K562 (cell line): ENCODE data around the gene FGFR1OP2. TPM values are rescaled to one million over a fixed set of nuclear protein-coding genes. Genes with fewer than 3 reads are reported as not detected.
A peak's percentile ranks its signal among the peaks of the same experiment; 100 is the strongest.

Experiments used
- ATAC-seq: fragments of 200-7000 bp; cut with Tn5 transposase; 3 replicates; pipeline ENCODE4 v1.9.1; 2020; ENCODE audit warnings: moderate library complexity
- Bru-seq: library from RNA; stranded (reverse); fragments of 400-500 nt; gene quantifications from one replicate; lab custom pipeline; 2021; lab: Mats Ljungman, UMichigan
- BruChase-seq, 2 experiments: library from RNA; stranded (reverse); fragments of 400-500 nt; gene quantifications; one replicate each; lab custom pipeline; 2021; lab: Mats Ljungman, UMichigan
- BruUV-seq: library from RNA; stranded (reverse); fragments of 400-500 nt; replicated peaks from 2 replicates; lab custom pipeline; 2021; lab: Mats Ljungman, UMichigan
- CTCF ChIA-PET: fragments of 300-600 bp; formaldehyde crosslinking; extraction: SDS; loops from one replicate; lab custom pipeline; 2021; ENCODE audit warnings: low intra/inter-chr PET ratio; lab: Yijun Ruan, JAX
- POLR2A ChIA-PET: fragments of 300-600, 350-650 bp; sonication (Branson Sonifier 250); formaldehyde crosslinking; extraction: SDS; loops from one replicate; lab custom pipeline; 2021; ENCODE audit warnings: antibody characterized with exemption, inconsistent platforms; lab: Yijun Ruan, JAX
- DNase-seq, 4 experiments: peaks; one replicate each; pipeline versions ENCODE4 v3.0.0 to v3.0.0-alpha.2; 2011 to 2018; ENCODE audit warnings: low spot score in 3 of 4, mixed read lengths in 3 of 4; ENCODE audit errors: extremely low read depth in 1 of 4
- FAIRE-seq: peaks from 2 replicates; lab custom pipeline; 2011; peaks lifted over from hg19 to GRCh38; lab: Jason Lieb, UNC
- H2AFZ ChIP-seq: 2 replicates; pipeline ENCODE4 v1.6.0; 2011; ENCODE audit warnings: low read depth, low read length, control low read depth, inconsistent platforms
- H3K27ac ChIP-seq: fragments of 200-600 bp; 3 replicates; pipeline ENCODE4 v1.8.0; 2011; ENCODE audit warnings: low read depth, mild to moderate bottlenecking, control low read depth, inconsistent platforms, low read length, moderate library complexity, mixed read lengths; ENCODE audit errors: extremely low read depth
- H3K27me3 ChIP-seq, 2 experiments: fragments of 300-600 bp in 1 of 2; 2 replicates in 1 of 2; 3 replicates in 1 of 2; pipeline versions ENCODE4 v1.6.0 to v1.8.0; 2011; ENCODE audit warnings: inconsistent platforms in 2 of 2, low read length in 2 of 2, mild to moderate bottlenecking in 1 of 2, mixed read lengths in 1 of 2, moderate library complexity in 1 of 2; ENCODE audit not compliant: control insufficient read depth in 2 of 2, insufficient read depth in 2 of 2
- H3K36me3 ChIP-seq: fragments of 300-600 bp; 3 replicates; pipeline ENCODE4 v1.8.0; 2011; ENCODE audit warnings: mild to moderate bottlenecking, low read length, inconsistent platforms; ENCODE audit not compliant: control insufficient read depth, insufficient read depth
- H3K4me1 ChIP-seq, 2 experiments: fragments of 200-600 bp in 1 of 2; replicated peaks in 1 of 2; 2 replicates in 1 of 2; 3 replicates in 1 of 2; pipeline versions ENCODE4 v1.5.1 to v1.8.0; 2011; ENCODE audit warnings: inconsistent platforms in 2 of 2, low read length in 2 of 2, mild to moderate bottlenecking in 1 of 2, mixed read lengths in 1 of 2, moderate library complexity in 1 of 2; ENCODE audit not compliant: control insufficient read depth in 2 of 2, insufficient read depth in 2 of 2
- H3K4me2 ChIP-seq: 2 replicates; pipeline ENCODE4 v1.6.1; 2011; ENCODE audit warnings: low read length, control low read depth, inconsistent platforms, mixed read lengths; ENCODE audit not compliant: insufficient read depth
- H3K4me3 ChIP-seq: fragments of 200-600 bp; sonication (generic), shearing (Covaris generic); 2 replicates; pipeline ENCODE4 v1.5.1; 2016; ENCODE audit warnings: control low read depth, inconsistent platforms
- H3K79me2 ChIP-seq: fragments of 200-600 bp; 3 replicates; pipeline ENCODE4 v1.8.0; 2011; ENCODE audit warnings: low read length, inconsistent platforms; ENCODE audit not compliant: control insufficient read depth, insufficient read depth
- H3K9ac ChIP-seq, 2 experiments: 2 replicates each; pipeline versions ENCODE4 v1.6.0 to v1.6.1; 2011; ENCODE audit warnings: low read depth in 2 of 2, low read length in 2 of 2, control low read depth in 1 of 2, inconsistent platforms in 1 of 2, mild to moderate bottlenecking in 1 of 2, mixed read lengths in 1 of 2; ENCODE audit not compliant: insufficient read depth in 1 of 2
- H3K9me1 ChIP-seq: one replicate; pipeline ENCODE4 v1.6.0; 2011; ENCODE audit warnings: inconsistent platforms, mild to moderate bottlenecking, low read length, moderate library complexity; ENCODE audit not compliant: control insufficient read depth, insufficient read depth
- H3K9me3 ChIP-seq: replicated peaks from 2 replicates; pipeline ENCODE4 v1.5.1; 2011; ENCODE audit warnings: low read depth, low read length, inconsistent platforms; ENCODE audit not compliant: control insufficient read depth, insufficient read depth
- H4K20me1 ChIP-seq: replicated peaks from 2 replicates; pipeline ENCODE4 v1.6.1; 2011; ENCODE audit warnings: low read length, inconsistent platforms, mixed read lengths; ENCODE audit not compliant: control insufficient read depth, insufficient read depth
- ATF4 ChIP-seq: fragments of 450-650 bp; formaldehyde crosslinking; IDR thresholded peaks from 2 replicates; pipeline ENCODE4 v1.4.0; 2022; ENCODE audit warnings: mild to moderate bottlenecking, moderate library complexity
- BRD9 ChIP-seq: fragments of 450-650 bp; IDR thresholded peaks from 2 replicates; pipeline ENCODE4 v1.6.1; 2018; ENCODE audit warnings: low read depth; ENCODE audit not compliant: partially characterized antibody
- CGGBP1 ChIP-seq: fragments of 250-450 bp; sonication (Bioruptor Pico); IDR thresholded peaks from 2 replicates; pipeline ENCODE4 v1.9.0; 2021; ENCODE audit warnings: mild to moderate bottlenecking
- ETS1 ChIP-seq: conservative IDR thresholded peaks from 2 replicates; pipeline ENCODE4 v1.6.1; 2011; ENCODE audit warnings: low read depth, mild to moderate bottlenecking, low read length; ENCODE audit not compliant: control insufficient read depth
- IRF2 ChIP-seq: sonication (generic); formaldehyde crosslinking; IDR thresholded peaks from 2 replicates; pipeline ENCODE4 v1.8.1; 2022; ENCODE audit warnings: mild to moderate bottlenecking, missing genetic modification reagents
- KDM5B ChIP-seq: fragments of 200-600 bp; sonication (generic); IDR thresholded peaks from 2 replicates; pipeline ENCODE4 v1.6.1; 2012; ENCODE audit warnings: low read depth, mild to moderate bottlenecking, moderate library complexity, low read length, control low read depth, inconsistent platforms; ENCODE audit not compliant: insufficient replicate concordance
- TRIM25 ChIP-seq: fragments of 450-650 bp; IDR thresholded peaks from 2 replicates; pipeline ENCODE4 v1.7.0; 2016; ENCODE audit warnings: borderline replicate concordance
- TSC22D4 ChIP-seq: fragments of 450-650 bp; IDR thresholded peaks from 2 replicates; pipeline ENCODE4 v1.6.1; 2016; ENCODE audit warnings: missing genetic modification characterization, missing biosample characterization, control low read depth
- WGBS: fragments of 100-300 bp; shearing (Covaris generic); methylation state at CpG from one replicate; pipeline ENCODE4 v1.1.6; 2016; ENCODE audit warnings: low coverage, mixed read lengths; ENCODE audit not compliant: insufficient coverage; ENCODE audit errors: missing lambda C conversion rate; 5-methylcytosine and 5-hydroxymethylcytosine counted together
- in situ Hi-C: fragments of 300-500 bp; cut with MboI; formaldehyde crosslinking; loops from 4 replicates; pipeline ENCODE4 v1.15.0; 2018; ENCODE audit warnings: inconsistent platforms, mixed read lengths
- intact Hi-C: fragments of 100-400 bp; cut with micrococcal nuclease; formaldehyde crosslinking; loops from 2 replicates; pipeline ENCODE4 v1.14.2; 2022
- long read RNA-seq, 3 experiments: library from polyadenylated mRNA in 2 of 3; library from RNA in 1 of 3; unstranded in 2 of 3; stranded (forward) in 1 of 3; transcript quantifications; one replicate each; pipeline ENCODE4 v2.0.0, GENCODE V29; 2019 to 2022
- polyA minus RNA-seq, 3 experiments: library from RNA; depleted of rRNA, polyadenylated mRNA; stranded (reverse); fragments of >200 nt; gene quantifications; 2 replicates each; pipeline ENCODE4 v1.2.3, GENCODE V29; 2011
- polyA plus RNA-seq, 8 experiments: library from polyadenylated mRNA; depleted of rRNA in 4 of 8; stranded (reverse) in 5 of 8; unstranded in 3 of 8; fragments of >200 nt; fragmentation: Nextera tagmentation in 2 of 8; fragmentation: Illumina TruSeq in 1 of 8; extraction: Ambion mirVana in 2 of 8; extraction: Trizol in 1 of 8; gene quantifications; 2 replicates each; pipeline versions ENCODE4 v1.2.1 to v1.2.3, GENCODE V29; 2011 to 2014; ENCODE audit warnings: inconsistent platforms in 1 of 8, missing spikeins in 1 of 8
- total RNA-seq, 7 experiments: library from RNA; depleted of rRNA in 6 of 7; stranded (reverse); fragments of >200 nt in 6 of 7; fragmentation: Illumina TruSeq in 2 of 7; extraction: Trizol in 2 of 7; gene quantifications; 2 replicates each; pipeline versions ENCODE4 v1.2.1 to v1.2.3, GENCODE V29; 2011 to 2021; ENCODE audit warnings: low replicate concordance in 1 of 7

Gene FGFR1OP2
- 23.1 and 99.0 TPM in 2 replicates for total RNA-seq (2011; cell fraction: chromatin; rRNA removed; ENCODE audit: low replicate concordance)
- 14.8 and 20.3 TPM in 2 replicates for total RNA-seq (2011; cell fraction: nucleolus; rRNA removed)
- total RNA-seq (2011; cell fraction: nucleoplasm; rRNA removed), result 32.0 and 41.6 TPM in 2 replicates
- 36.3 and 38.6 TPM in 2 replicates for total RNA-seq (2014; rRNA removed)
- 42.5 and 49.4 TPM in 2 replicates for total RNA-seq (2014; rRNA removed; fragmentation: Illumina TruSeq; extraction: Trizol)
- total RNA-seq (2015; rRNA removed; fragmentation: Illumina TruSeq; extraction: Trizol), result 44.9 and 48.2 TPM in 2 replicates
- total RNA-seq (2021), result 31.8 and 32.6 TPM in 2 replicates
- 34.0 and 49.0 TPM in 2 replicates for polyA plus RNA-seq (2011; rRNA removed)
- polyA plus RNA-seq (2011; cell fraction: cytosol; rRNA removed), result 11.7 and 14.9 TPM in 2 replicates
- polyA plus RNA-seq (2011; cell fraction: nucleus; rRNA removed), result 21.1 and 22.6 TPM in 2 replicates
- 30.5 and 39.9 TPM in 2 replicates for polyA plus RNA-seq (2012)
- polyA plus RNA-seq (2014; fragmentation: Illumina TruSeq; extraction: Trizol), result 37.1 TPM in 2 replicates
- 10 to 100 TPM; 31.6 to 33.0 TPM for polyA plus RNA-seq (2014; fragmentation: Nextera tagmentation; extraction: Ambion mirVana)
- 33.2 and 41.1 TPM in 2 replicates for polyA plus RNA-seq (2014; rRNA removed)
- polyA minus RNA-seq (2011; rRNA and poly(A)+ RNA removed), result 70.0 and 81.4 TPM in 2 replicates
- polyA minus RNA-seq (2011; cell fraction: cytosol; rRNA and poly(A)+ RNA removed), result 20.9 and 24.7 TPM in 2 replicates
- 30.6 and 43.4 TPM in 2 replicates for polyA minus RNA-seq (2011; cell fraction: nucleus; rRNA and poly(A)+ RNA removed)
- Bru-seq, nascent RNA, result percentile 86 among the genes with signal in this experiment
- BruChase-seq, experiment 1, labeled RNA remaining after a 2-hour chase, result percentile 87 among the genes with signal in this experiment
- BruChase-seq, experiment 2, labeled RNA remaining after a 6-hour chase, result percentile 88 among the genes with signal in this experiment
- long read RNA-seq, experiment 1, transcript FGFR1OP2-206 (5 exons, 956 nt), result minor isoform, 12 of 114 reads
- long read RNA-seq, experiment 1, transcript FGFR1OP2-201 (7 exons, 2,924 nt), result major isoform, 50 of 114 reads
- long read RNA-seq, experiment 1, transcript FGFR1OP2-202 (6 exons, 2,790 nt), result minor isoform, 41 of 114 reads
- long read RNA-seq, experiment 1, partial matches to known transcripts, result 3 of 114 reads
- long read RNA-seq, experiment 1, other reads (novel, unspliced or antisense), result 8 of 114 reads
- long read RNA-seq, experiment 2, transcript FGFR1OP2-206 (5 exons, 956 nt), result major isoform, 7 of 17 reads
- long read RNA-seq, experiment 2, partial matches to known transcripts, result 0 of 17 reads
- long read RNA-seq, experiment 2, other reads (novel, unspliced or antisense), result 9 of 17 reads
- long read RNA-seq, experiment 3, transcript FGFR1OP2-201 (7 exons, 2,924 nt), result minor isoform, 8 of 33 reads
- long read RNA-seq, experiment 3, transcript FGFR1OP2-206 (5 exons, 956 nt), result major isoform, 10 of 33 reads
- long read RNA-seq, experiment 3, transcript FGFR1OP2-202 (6 exons, 2,790 nt), result minor isoform, 9 of 33 reads
- long read RNA-seq, experiment 3, partial matches to known transcripts, result 0 of 33 reads
- long read RNA-seq, experiment 3, other reads (novel, unspliced or antisense), result 6 of 33 reads

- peak; percentile 93 to 98 (median 94) for DNase-seq
- in situ Hi-C loops, result loop anchor here (5.0 kb wide), 1 partner anchor 74 kb away; the partner anchor contains the start of gene TM7SF3
- peak within 1 kb of the TSS; percentile 84 for H3K4me3 ChIP-seq
- peak; percentile 97 for FAIRE-seq
- H3K27me3 ChIP-seq, result no peaks in the 10 kb centered on the region
- H3K9me1 ChIP-seq, result no peaks in the 10 kb centered on the region
- BruUV-seq, result no TSS peak
- CTCF ChIA-PET, result no interaction called here
- H3K9me3 ChIP-seq, result no peaks in the 10 kb centered on the region
- ATAC-seq, result peak; percentile 86
- peak within 1 kb of the TSS; percentile 94 to 95 for H3K9ac ChIP-seq
- H3K36me3 ChIP-seq, result peaks cover 23% of the 10 kb centered on the region
- H3K4me2 ChIP-seq, result peak within 1 kb of the TSS; percentile 98
- peak within 1 kb of the TSS; percentile 94 for H2AFZ ChIP-seq
- intact Hi-C loops, result loop anchor here (2.0 kb wide), 1 partner anchor 77 kb away; the partner anchor contains the start of gene TM7SF3
- H4K20me1 ChIP-seq, result 0 out of 2 replicates have a peak, but pooled peaks cover 5% of the 10 kb centered on the region
- WGBS, result 1% methylated on average over 51 of the region's 69 CpGs
- POLR2A ChIA-PET, result interaction anchor here (0.8 kb wide), 1 partner anchor 22 kb away, joined by 3 read pairs; no protein-coding TSS in a partner anchor
- H3K79me2 ChIP-seq, result peaks cover 96% of the 10 kb centered on the region
- H3K27ac ChIP-seq, result peak within 1 kb of the TSS; percentile 95
- H3K4me1 ChIP-seq, result peaks cover 0 to 21% of the 10 kb centered on the region in 2 experiments; a peak in 3 of 5 replicates
- TF ChIP-seq KDM5B (peak; percentile 99), ETS1 (0 out of 2 replicates have a peak, but pooled peaks have one; percentile 18), CGGBP1 (CRISPR knock-in tag) (peak; percentile 32; the same call in 1 of the 2 replicates), ATF4 (CRISPR knock-in tag) (peak; percentile 46; the same call in 1 of the 2 replicates), BRD9 (no peak), TSC22D4 (tag) (no peak), TRIM25 (no peak), IRF2 (CRISPR knock-in tag) (no peak)
Measured at GRCh38 chr12:26937863-26938700, at the start of gene FGFR1OP2, which contains the start of gene INTS13. Gene FGFR1OP2 (plus strand): TSS chr12:26938470. CDS start chr12:26954159, 15,689 bp downstream. Gene INTS13 (minus strand): TSS chr12:26937981. CDS start chr12:26936803, 1,178 bp downstream.
